K562 (cell line): ENCODE data around the gene TEX28. TPM values are rescaled to one million over a fixed set of nuclear protein-coding genes. Genes with fewer than 3 reads are reported as not detected.
A peak's percentile ranks its signal among the peaks of the same experiment; 100 is the strongest.

Experiments
- ATAC-seq: fragments of 200-7000 bp; cut with Tn5 transposase; 3 replicates; pipeline ENCODE4 v1.9.1; 2020; ENCODE audit warnings: moderate library complexity
- Bru-seq: library from RNA; stranded (reverse); fragments of 400-500 nt; gene quantifications from one replicate; lab custom pipeline; 2021; lab: Mats Ljungman, UMichigan
- BruChase-seq, 2 experiments: library from RNA; stranded (reverse); fragments of 400-500 nt; gene quantifications; one replicate each; lab custom pipeline; 2021; lab: Mats Ljungman, UMichigan
- BruUV-seq: library from RNA; stranded (reverse); fragments of 400-500 nt; replicated peaks from 2 replicates; lab custom pipeline; 2021; lab: Mats Ljungman, UMichigan
- CTCF ChIA-PET: fragments of 300-600 bp; formaldehyde crosslinking; extraction: SDS; loops from one replicate; lab custom pipeline; 2021; ENCODE audit warnings: low intra/inter-chr PET ratio; lab: Yijun Ruan, JAX
- POLR2A ChIA-PET: fragments of 300-600, 350-650 bp; sonication (Branson Sonifier 250); formaldehyde crosslinking; extraction: SDS; loops from one replicate; lab custom pipeline; 2021; ENCODE audit warnings: antibody characterized with exemption, inconsistent platforms; lab: Yijun Ruan, JAX
- DNase-seq, 4 experiments: peaks; one replicate each; pipeline versions ENCODE4 v3.0.0 to v3.0.0-alpha.2; 2011 to 2018; ENCODE audit warnings: low spot score in 3 of 4, mixed read lengths in 3 of 4; ENCODE audit errors: extremely low read depth in 1 of 4
- FAIRE-seq: peaks from 2 replicates; lab custom pipeline; 2011; peaks lifted over from hg19 to GRCh38; lab: Jason Lieb, UNC
- H2AFZ ChIP-seq: 2 replicates; pipeline ENCODE4 v1.6.0; 2011; ENCODE audit warnings: low read depth, low read length, control low read depth, inconsistent platforms
- H3K27ac ChIP-seq: fragments of 200-600 bp; 3 replicates; pipeline ENCODE4 v1.8.0; 2011; ENCODE audit warnings: low read depth, mild to moderate bottlenecking, control low read depth, inconsistent platforms, low read length, moderate library complexity, mixed read lengths; ENCODE audit errors: extremely low read depth
- H3K27me3 ChIP-seq, 2 experiments: fragments of 300-600 bp in 1 of 2; 2 replicates in 1 of 2; 3 replicates in 1 of 2; pipeline versions ENCODE4 v1.6.0 to v1.8.0; 2011; ENCODE audit warnings: inconsistent platforms in 2 of 2, low read length in 2 of 2, mild to moderate bottlenecking in 1 of 2, mixed read lengths in 1 of 2, moderate library complexity in 1 of 2; ENCODE audit not compliant: control insufficient read depth in 2 of 2, insufficient read depth in 2 of 2
- H3K36me3 ChIP-seq: fragments of 300-600 bp; 3 replicates; pipeline ENCODE4 v1.8.0; 2011; ENCODE audit warnings: mild to moderate bottlenecking, low read length, inconsistent platforms; ENCODE audit not compliant: control insufficient read depth, insufficient read depth
- H3K4me1 ChIP-seq, 2 experiments: fragments of 200-600 bp in 1 of 2; replicated peaks in 1 of 2; 2 replicates in 1 of 2; 3 replicates in 1 of 2; pipeline versions ENCODE4 v1.5.1 to v1.8.0; 2011; ENCODE audit warnings: inconsistent platforms in 2 of 2, low read length in 2 of 2, mild to moderate bottlenecking in 1 of 2, mixed read lengths in 1 of 2, moderate library complexity in 1 of 2; ENCODE audit not compliant: control insufficient read depth in 2 of 2, insufficient read depth in 2 of 2
- H3K4me2 ChIP-seq: 2 replicates; pipeline ENCODE4 v1.6.1; 2011; ENCODE audit warnings: low read length, control low read depth, inconsistent platforms, mixed read lengths; ENCODE audit not compliant: insufficient read depth
- H3K4me3 ChIP-seq: fragments of 200-600 bp; sonication (generic), shearing (Covaris generic); 2 replicates; pipeline ENCODE4 v1.5.1; 2016; ENCODE audit warnings: control low read depth, inconsistent platforms
- H3K79me2 ChIP-seq: fragments of 200-600 bp; 3 replicates; pipeline ENCODE4 v1.8.0; 2011; ENCODE audit warnings: low read length, inconsistent platforms; ENCODE audit not compliant: control insufficient read depth, insufficient read depth
- H3K9ac ChIP-seq, 2 experiments: 2 replicates each; pipeline versions ENCODE4 v1.6.0 to v1.6.1; 2011; ENCODE audit warnings: low read depth in 2 of 2, low read length in 2 of 2, control low read depth in 1 of 2, inconsistent platforms in 1 of 2, mild to moderate bottlenecking in 1 of 2, mixed read lengths in 1 of 2; ENCODE audit not compliant: insufficient read depth in 1 of 2
- H3K9me1 ChIP-seq: one replicate; pipeline ENCODE4 v1.6.0; 2011; ENCODE audit warnings: inconsistent platforms, mild to moderate bottlenecking, low read length, moderate library complexity; ENCODE audit not compliant: control insufficient read depth, insufficient read depth
- H3K9me3 ChIP-seq: replicated peaks from 2 replicates; pipeline ENCODE4 v1.5.1; 2011; ENCODE audit warnings: low read depth, low read length, inconsistent platforms; ENCODE audit not compliant: control insufficient read depth, insufficient read depth
- H4K20me1 ChIP-seq: replicated peaks from 2 replicates; pipeline ENCODE4 v1.6.1; 2011; ENCODE audit warnings: low read length, inconsistent platforms, mixed read lengths; ENCODE audit not compliant: control insufficient read depth, insufficient read depth
- DIDO1 ChIP-seq: fragments of 450-650 bp; IDR thresholded peaks from 2 replicates; pipeline ENCODE4 v1.6.1; 2016; ENCODE audit warnings: low read depth, missing biosample characterization, missing genetic modification characterization
- HMG20B ChIP-seq: fragments of 250-450 bp; sonication (Bioruptor Pico); IDR thresholded peaks from 2 replicates; pipeline ENCODE4 v1.5.0; 2021; ENCODE audit warnings: mild to moderate bottlenecking
- HOXB6 ChIP-seq: fragments of 250-450 bp; sonication (Bioruptor Pico); IDR thresholded peaks from 2 replicates; pipeline ENCODE4 v1.5.1; 2022; ENCODE audit warnings: mild to moderate bottlenecking, borderline replicate concordance
- MCM7 ChIP-seq, 2 experiments: fragments of 450-650 bp; IDR thresholded peaks; 2 replicates each; pipeline ENCODE4 v1.6.1; 2016 to 2018
- MLX ChIP-seq, 2 experiments: fragments of 450-650 bp in 1 of 2; sonication (generic) in 1 of 2; formaldehyde crosslinking; conservative IDR thresholded peaks; 2 replicates each; pipeline versions ENCODE4 v1.4.0 to v1.8.1; 2020 to 2022; ENCODE audit warnings: mild to moderate bottlenecking in 1 of 2, missing genetic modification reagents in 1 of 2
- POLR3A ChIP-seq: IDR thresholded peaks from 2 replicates; pipeline ENCODE4 v1.6.1; 2011; ENCODE audit warnings: borderline replicate concordance, mild to moderate bottlenecking, moderate library complexity; ENCODE audit not compliant: insufficient read length, insufficient read depth; ENCODE audit errors: extremely low read depth
- USF1 ChIP-seq: sonication (generic); formaldehyde crosslinking; IDR thresholded peaks from 2 replicates; pipeline ENCODE4 v1.9.0; 2022; ENCODE audit warnings: mild to moderate bottlenecking, missing genetic modification reagents
- USF2 ChIP-seq: sonication (generic); formaldehyde crosslinking; IDR thresholded peaks from 2 replicates; pipeline ENCODE4 v1.5.0; 2020; ENCODE audit warnings: missing genetic modification reagents
- ZBTB26 ChIP-seq: fragments of 450-650 bp; formaldehyde crosslinking; IDR thresholded peaks from 2 replicates; pipeline ENCODE4 v1.4.0; 2022; ENCODE audit warnings: missing genetic modification characterization
- ZNF3 ChIP-seq: fragments of 250-450 bp; sonication (Bioruptor Pico); IDR thresholded peaks from 2 replicates; pipeline ENCODE4 v1.5.0; 2021; ENCODE audit warnings: mild to moderate bottlenecking, moderate library complexity
- ZNF639 ChIP-seq, 2 experiments: fragments of 200-800 bp in 1 of 2; sonication (Bioruptor generic) in 1 of 2; sonication (generic) in 1 of 2; formaldehyde crosslinking in 1 of 2; IDR thresholded peaks in 1 of 2; conservative IDR thresholded peaks in 1 of 2; 2 replicates each; pipeline versions ENCODE4 v1.5.0 to v1.6.1; 2016 to 2020; ENCODE audit warnings: missing compliant biosample characterization in 1 of 2, missing genetic modification characterization in 1 of 2, missing genetic modification reagents in 1 of 2
- ZNF668 ChIP-seq: fragments of 250-450 bp; sonication (Bioruptor Pico); IDR thresholded peaks from 2 replicates; pipeline ENCODE4 v1.8.0; 2022; ENCODE audit warnings: mild to moderate bottlenecking, inconsistent platforms
- WGBS: fragments of 100-300 bp; shearing (Covaris generic); methylation state at CpG from one replicate; pipeline ENCODE4 v1.1.6; 2016; ENCODE audit warnings: low coverage, mixed read lengths; ENCODE audit not compliant: insufficient coverage; ENCODE audit errors: missing lambda C conversion rate; 5-methylcytosine and 5-hydroxymethylcytosine counted together
- in situ Hi-C: fragments of 300-500 bp; cut with MboI; formaldehyde crosslinking; loops from 4 replicates; pipeline ENCODE4 v1.15.0; 2018; ENCODE audit warnings: inconsistent platforms, mixed read lengths
- intact Hi-C: fragments of 100-400 bp; cut with micrococcal nuclease; formaldehyde crosslinking; loops from 2 replicates; pipeline ENCODE4 v1.14.2; 2022
- long read RNA-seq, 3 experiments: library from polyadenylated mRNA in 2 of 3; library from RNA in 1 of 3; unstranded in 2 of 3; stranded (forward) in 1 of 3; transcript quantifications; one replicate each; pipeline ENCODE4 v2.0.0, GENCODE V29; 2019 to 2022
- polyA minus RNA-seq, 3 experiments: library from RNA; depleted of rRNA, polyadenylated mRNA; stranded (reverse); fragments of >200 nt; gene quantifications; 2 replicates each; pipeline ENCODE4 v1.2.3, GENCODE V29; 2011
- polyA plus RNA-seq, 8 experiments: library from polyadenylated mRNA; depleted of rRNA in 4 of 8; stranded (reverse) in 5 of 8; unstranded in 3 of 8; fragments of >200 nt; fragmentation: Nextera tagmentation in 2 of 8; fragmentation: Illumina TruSeq in 1 of 8; extraction: Ambion mirVana in 2 of 8; extraction: Trizol in 1 of 8; gene quantifications; 2 replicates each; pipeline versions ENCODE4 v1.2.1 to v1.2.3, GENCODE V29; 2011 to 2014; ENCODE audit warnings: inconsistent platforms in 1 of 8, missing spikeins in 1 of 8
- total RNA-seq, 7 experiments: library from RNA; depleted of rRNA in 6 of 7; stranded (reverse); fragments of >200 nt in 6 of 7; fragmentation: Illumina TruSeq in 2 of 7; extraction: Trizol in 2 of 7; gene quantifications; 2 replicates each; pipeline versions ENCODE4 v1.2.1 to v1.2.3, GENCODE V29; 2011 to 2021; ENCODE audit warnings: low replicate concordance in 1 of 7

Gene TEX28
- total RNA-seq (2011; cell fraction: chromatin; rRNA removed; ENCODE audit: low replicate concordance) = not detected in 2 replicates
- total RNA-seq (2011; cell fraction: nucleolus; rRNA removed) = not detected in 2 replicates
- total RNA-seq (2011; cell fraction: nucleoplasm; rRNA removed) = not detected in 2 replicates
- 0.08 TPM in 1 of 2 replicates, not detected in the other for total RNA-seq (2014; rRNA removed)
- total RNA-seq (2014; rRNA removed; fragmentation: Illumina TruSeq; extraction: Trizol) = not detected in 2 replicates
- not detected in 2 replicates for total RNA-seq (2015; rRNA removed; fragmentation: Illumina TruSeq; extraction: Trizol)
- total RNA-seq (2021) = not detected in 2 replicates
- not detected in 2 replicates for polyA plus RNA-seq (2011; rRNA removed)
- polyA plus RNA-seq (2011; cell fraction: cytosol; rRNA removed) = not detected in 2 replicates
- polyA plus RNA-seq (2011; cell fraction: nucleus; rRNA removed) = not detected in 2 replicates
- not detected in 2 replicates for polyA plus RNA-seq (2012)
- polyA plus RNA-seq (2014; fragmentation: Illumina TruSeq; extraction: Trizol) = not detected in 2 replicates
- polyA plus RNA-seq (2014; fragmentation: Nextera tagmentation; extraction: Ambion mirVana) = not detected
- not detected in 2 replicates for polyA plus RNA-seq (2014; rRNA removed)
- polyA minus RNA-seq (2011; rRNA and poly(A)+ RNA removed) = not detected in 2 replicates
- not detected in 2 replicates for polyA minus RNA-seq (2011; cell fraction: cytosol; rRNA and poly(A)+ RNA removed)
- polyA minus RNA-seq (2011; cell fraction: nucleus; rRNA and poly(A)+ RNA removed) = not detected in 2 replicates
- not detected for Bru-seq, nascent RNA
- not detected for BruChase-seq, experiment 1, labeled RNA remaining after a 2-hour chase
- BruChase-seq, experiment 2, labeled RNA remaining after a 6-hour chase = not detected
- long read RNA-seq, experiment 1 = 0 reads
- long read RNA-seq, experiment 2 = 0 reads
- long read RNA-seq, experiment 3 = 0 reads

GRCh38 chrX:154294791-154295574 is at the start of gene TEX28:
TSS of gene TEX28 (minus strand) at chrX:154295124. CDS start at chrX:154292117, 3,007 bp downstream.
- no peaks in the 10 kb centered on the region for H4K20me1 ChIP-seq
- TF ChIP-seq ZBTB26 (CRISPR knock-in tag) (no peak), POLR3A (no peak), ZNF3 (CRISPR knock-in tag) (no peak), MCM7 (IDR thresholded peaks at IDR 0.05) (no peak), DIDO1 (no peak), ZNF668 (CRISPR knock-in tag) (no peak), HMG20B (CRISPR knock-in tag) (no peak), MLX (CRISPR knock-in tag; conservative IDR thresholded peaks at IDR 0.05) (peak in 1 of 2 experiments; percentile 93; a peak in 2 of 4 replicates), USF1 (CRISPR knock-in tag) (peak; percentile 56), ZNF639 (CRISPR knock-in tag; conservative IDR thresholded peaks at IDR 0.05 in 1 of 2, IDR thresholded peaks at IDR 0.05 in 1 of 2) (no peak), USF2 (CRISPR knock-in tag) (no peak), HOXB6 (CRISPR knock-in tag) (no peak)

More at GRCh38 chrX:154294791-154295574, at the start of gene TEX28:
- intact Hi-C loops = no loop called here
- H3K27ac ChIP-seq = no peak within 1 kb of the TSS
- in situ Hi-C loops = no loop called here
- H3K9me1 ChIP-seq = no peaks in the 10 kb centered on the region
- ChIA-PET POLR2A (no interaction called here), CTCF (no interaction called here)
- H3K9me3 ChIP-seq = no peaks in the 10 kb centered on the region
- WGBS = 87% methylated on average over 13 of the region's 39 CpGs
- H2AFZ ChIP-seq = no peak within 1 kb of the TSS
- 0 out of 5 replicates have a peak, but pooled peaks cover 0 to 9% of the 10 kb centered on the region in 2 experiments for H3K4me1 ChIP-seq
- H3K4me2 ChIP-seq = no peak within 1 kb of the TSS
- no peaks in the 10 kb centered on the region for H3K36me3 ChIP-seq
- H3K4me3 ChIP-seq = no peak within 1 kb of the TSS
- DNase-seq = no peak
- H3K27me3 ChIP-seq = no peaks in the 10 kb centered on the region
- no peak for ATAC-seq
- FAIRE-seq = no peak
- BruUV-seq = no TSS peak
- H3K9ac ChIP-seq = no peak within 1 kb of the TSS
- no peaks in the 10 kb centered on the region for H3K79me2 ChIP-seq
